BE2C (cell line): Measurements from ENCODE around the gene NT5DC2.

ENCODE experiments used
- DNase-seq: peaks from one replicate; pipeline ENCODE4 v3.0.0-alpha.2; 2020
- H3K27me3 ChIP-seq: fragments of 250-450 bp; sonication (Bioruptor Pico); 2 replicates; pipeline ENCODE4 v1.5.1; 2020; ENCODE audit warnings: mild to moderate bottlenecking
- H3K36me3 ChIP-seq: fragments of 250-450 bp; sonication (Bioruptor Pico); 2 replicates; pipeline ENCODE4 v1.5.1; 2020; ENCODE audit warnings: mild to moderate bottlenecking
- H3K4me1 ChIP-seq: fragments of 250-450 bp; sonication (Bioruptor Pico); 2 replicates; pipeline ENCODE4 v1.5.1; 2020
- H3K4me3 ChIP-seq: 2 replicates; pipeline ENCODE4 v1.5.1; 2011; ENCODE audit warnings: low read depth, low read length
- H3K9me3 ChIP-seq: fragments of 250-450 bp; sonication (Bioruptor Pico); 2 replicates; pipeline ENCODE4 v1.5.1; 2020
- TF ChIP-seq, protein P1 (sequence below): IDR thresholded peaks from 2 replicates; pipeline ENCODE4 v1.5.1; 2012; ENCODE audit warnings: mild to moderate bottlenecking, low read depth, low read length

Gene NT5DC2

DNA sequence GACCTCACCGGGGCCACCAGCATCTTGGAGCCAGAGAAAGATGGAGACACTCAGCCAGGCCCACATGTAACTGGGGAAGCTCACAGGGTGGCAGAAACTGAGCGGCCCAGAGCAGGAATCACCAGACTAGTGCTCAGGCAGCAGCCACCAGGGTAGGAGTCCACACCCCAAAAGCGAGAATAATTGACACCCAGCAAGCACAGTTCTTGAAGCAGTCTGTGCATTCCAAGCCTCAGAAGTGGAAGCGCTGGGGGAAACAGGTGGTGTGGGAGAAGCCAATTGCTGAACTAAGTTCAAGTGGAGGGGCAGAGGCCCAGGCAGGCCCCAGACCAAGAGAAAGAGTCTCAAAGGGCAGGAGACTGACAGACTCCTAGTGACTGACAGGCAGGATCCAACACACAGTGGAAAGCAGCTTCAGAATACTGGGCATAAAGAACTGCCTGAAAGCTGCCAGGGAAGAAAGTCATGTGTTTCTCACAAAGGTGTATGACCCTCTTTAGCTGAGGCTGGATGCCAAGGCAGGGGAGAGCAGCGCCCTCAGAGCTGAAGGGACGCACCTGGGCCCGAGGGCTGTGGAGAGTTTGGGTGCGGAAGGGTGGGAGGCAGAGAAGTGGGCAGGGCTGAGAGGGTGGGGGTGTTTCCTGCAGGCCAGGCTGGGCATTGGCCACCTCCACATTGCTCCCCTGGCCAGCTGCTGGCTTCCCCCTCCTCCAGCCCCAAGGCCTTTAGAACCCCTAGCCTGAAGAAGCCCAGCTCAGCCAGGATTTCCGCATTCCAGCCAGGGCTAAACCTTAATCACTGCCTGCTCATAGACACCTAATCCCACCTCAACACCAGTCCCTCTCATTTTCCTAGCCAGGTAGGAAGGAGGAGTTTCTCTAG, 7.7 kb downstream of the NT5DC2 start:
- DNase-seq: no peak
- Histone ChIP-seq H3K9me3 (no peaks in the 10 kb centered on the region), H3K4me3 (no peak overlapping the region), H3K27me3 (no peaks in the 10 kb centered on the region), H3K4me1 (peaks cover 31% of the 10 kb centered on the region), H3K36me3 (peaks cover 36% of the 10 kb centered on the region)
- TF ChIP-seq, protein P1, sequence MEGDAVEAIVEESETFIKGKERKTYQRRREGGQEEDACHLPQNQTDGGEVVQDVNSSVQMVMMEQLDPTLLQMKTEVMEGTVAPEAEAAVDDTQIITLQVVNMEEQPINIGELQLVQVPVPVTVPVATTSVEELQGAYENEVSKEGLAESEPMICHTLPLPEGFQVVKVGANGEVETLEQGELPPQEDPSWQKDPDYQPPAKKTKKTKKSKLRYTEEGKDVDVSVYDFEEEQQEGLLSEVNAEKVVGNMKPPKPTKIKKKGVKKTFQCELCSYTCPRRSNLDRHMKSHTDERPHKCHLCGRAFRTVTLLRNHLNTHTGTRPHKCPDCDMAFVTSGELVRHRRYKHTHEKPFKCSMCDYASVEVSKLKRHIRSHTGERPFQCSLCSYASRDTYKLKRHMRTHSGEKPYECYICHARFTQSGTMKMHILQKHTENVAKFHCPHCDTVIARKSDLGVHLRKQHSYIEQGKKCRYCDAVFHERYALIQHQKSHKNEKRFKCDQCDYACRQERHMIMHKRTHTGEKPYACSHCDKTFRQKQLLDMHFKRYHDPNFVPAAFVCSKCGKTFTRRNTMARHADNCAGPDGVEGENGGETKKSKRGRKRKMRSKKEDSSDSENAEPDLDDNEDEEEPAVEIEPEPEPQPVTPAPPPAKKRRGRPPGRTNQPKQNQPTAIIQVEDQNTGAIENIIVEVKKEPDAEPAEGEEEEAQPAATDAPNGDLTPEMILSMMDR: no peak

GRCh38 chr3:52524752-52525679, 8.6 kb downstream of the NT5DC2 start:
- peak; percentile 59 for DNase-seq
- Histone ChIP-seq H3K4me3 (no peak overlapping the region), H3K36me3 (peaks cover 36% of the 10 kb centered on the region), H3K27me3 (no peaks in the 10 kb centered on the region), H3K4me1 (peaks cover 25% of the 10 kb centered on the region), H3K9me3 (no peaks in the 10 kb centered on the region)
- TF ChIP-seq, protein P1: no peak

GRCh38 chr3:52524258-52524751, 9.4 kb downstream of the NT5DC2 start:
- Histone ChIP-seq H3K9me3 (no peaks in the 10 kb centered on the region), H3K36me3 (peaks cover 32% of the 10 kb centered on the region)

GRCh38 chr3:52523386-52524257, 10.0 kb downstream of the NT5DC2 start:
- TF ChIP-seq, protein P1: no peak
- peak; percentile 4 for DNase-seq
- H3K9me3 ChIP-seq: no peaks in the 10 kb centered on the region
- no peak overlapping the region for H3K4me3 ChIP-seq
- H3K36me3 ChIP-seq: peaks cover 25% of the 10 kb centered on the region
- H3K4me1 ChIP-seq: peaks cover 15% of the 10 kb centered on the region
- H3K27me3 ChIP-seq: no peaks in the 10 kb centered on the region

More at GRCh38 chr3:52524258-52524751, 9.4 kb downstream of the NT5DC2 start:
- Histone ChIP-seq H3K4me3 (no peak overlapping the region), H3K4me1 (peaks cover 19% of the 10 kb centered on the region), H3K27me3 (no peaks in the 10 kb centered on the region)
- peak; percentile 1 for DNase-seq
- TF ChIP-seq, protein P1: no peak

DNA sequence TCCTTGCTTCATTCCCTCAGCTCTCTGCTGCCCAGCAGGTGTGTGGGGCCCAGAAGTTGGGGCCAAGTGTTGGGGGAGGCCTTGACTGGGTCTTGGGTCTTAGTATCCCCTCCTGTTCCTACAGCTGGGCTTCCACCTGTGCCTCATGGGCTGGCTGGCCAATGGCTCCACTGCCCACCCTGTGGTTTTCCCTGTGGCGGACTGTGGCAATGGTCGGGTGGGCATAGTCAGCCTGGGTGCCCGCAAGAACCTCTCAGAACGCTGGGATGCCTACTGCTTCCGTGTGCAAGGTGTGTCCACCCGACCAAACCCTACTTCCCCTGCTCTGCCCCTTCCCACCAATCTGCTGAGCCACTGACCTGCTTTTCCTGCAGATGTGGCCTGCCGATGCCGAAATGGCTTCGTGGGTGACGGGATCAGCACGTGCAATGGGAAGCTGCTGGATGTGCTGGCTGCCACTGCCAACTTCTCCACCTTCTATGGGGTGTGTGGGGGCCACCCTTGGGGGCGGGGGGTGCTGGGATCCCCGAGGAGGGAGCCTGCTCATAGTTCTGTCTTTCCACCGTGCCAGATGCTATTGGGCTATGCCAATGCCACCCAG, 10.9 kb downstream of the NT5DC2 start:
- TF ChIP-seq, protein P1: no peak
- H3K4me3 ChIP-seq: no peak overlapping the region
- H3K27me3 ChIP-seq: no peaks in the 10 kb centered on the region
- H3K4me1 ChIP-seq: peaks cover 19% of the 10 kb centered on the region
- H3K9me3 ChIP-seq: no peaks in the 10 kb centered on the region
- H3K36me3 ChIP-seq: peaks cover 19% of the 10 kb centered on the region
- DNase-seq: no peak
